Mucosa of gallbladder (tissue), 1 donor: ENCODE results near the gene ANKH. TPM values are rescaled to one million over a fixed set of nuclear protein-coding genes. Genes with fewer than 3 reads are reported as not detected.
"Not testable (repeated sequence)": the region's sequence is repeated elsewhere in the genome, so short reads cannot be mapped to it uniquely, and the experiment has no call there.

Experiments used
- DNase-seq: peaks from one replicate; pipeline ENCODE4 v3.0.0-alpha.2; 2020; ENCODE audit warnings: low spot score
- total RNA-seq: library from RNA; stranded (reverse); gene quantifications from one replicate; pipeline ENCODE4 v1.2.1, GENCODE V29; 2021
- donor health status: DM: no; HTN: no; CAD: no.

Gene ANKH
- total RNA-seq, 1 donor from 2014 or later, result 73.7 TPM

GRCh38 chr5:14884062-14884612, 12.6 kb upstream of the ANKH start:
- DNase-seq, result no peak

DNA sequence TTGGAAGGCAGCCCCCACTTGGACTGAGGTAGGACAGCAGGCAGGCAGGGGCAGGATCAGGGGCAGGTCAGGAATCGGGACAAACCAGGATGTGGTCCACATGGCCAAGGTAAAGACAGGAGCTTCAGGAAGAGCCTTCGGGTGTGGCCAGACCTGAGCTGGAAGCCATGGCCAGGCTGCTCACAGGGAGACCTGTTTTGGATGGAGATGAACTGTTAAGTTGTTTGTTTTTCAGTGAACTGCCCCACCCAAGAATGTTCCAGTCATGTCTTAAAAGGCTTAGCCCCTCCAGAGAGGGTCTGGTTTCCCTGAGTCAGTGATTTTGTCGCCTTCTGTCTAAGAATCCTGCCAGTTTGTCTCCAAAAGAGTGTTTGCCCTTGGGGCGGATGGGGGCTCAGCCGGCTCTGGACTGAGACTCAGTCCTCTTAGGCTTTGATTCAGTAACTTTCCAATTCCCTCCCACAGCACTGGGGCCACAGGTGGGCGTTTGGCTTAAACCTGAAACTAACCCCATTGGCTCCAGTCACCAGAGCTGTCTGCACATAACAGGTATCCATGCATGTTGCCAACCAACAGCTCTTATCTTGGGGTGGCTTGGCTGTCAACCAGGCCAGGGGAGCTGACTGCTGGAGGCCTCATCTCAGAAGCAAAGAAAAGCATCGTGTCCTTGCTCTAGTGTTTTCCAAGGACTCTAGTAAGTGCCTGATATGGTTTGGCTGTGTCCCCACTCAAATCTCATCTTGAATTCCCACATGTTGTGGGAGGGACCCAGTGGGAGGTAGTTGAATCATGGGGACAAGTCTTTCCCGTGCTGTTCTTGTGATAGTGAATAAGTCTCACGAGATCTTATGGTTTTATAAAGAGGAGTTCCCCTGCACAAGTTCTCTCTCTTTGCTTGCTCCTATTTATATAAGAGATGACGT, 11.3 kb upstream of the ANKH start:
- DNase-seq, result no peak

- no peak for DNase-seq
Observed at GRCh38 chr5:14881826-14882225, 10.2 kb upstream of the ANKH start.

GRCh38 chr5:14880688-14881087, 9.1 kb upstream of the ANKH start:
- no peak for DNase-seq

DNA sequence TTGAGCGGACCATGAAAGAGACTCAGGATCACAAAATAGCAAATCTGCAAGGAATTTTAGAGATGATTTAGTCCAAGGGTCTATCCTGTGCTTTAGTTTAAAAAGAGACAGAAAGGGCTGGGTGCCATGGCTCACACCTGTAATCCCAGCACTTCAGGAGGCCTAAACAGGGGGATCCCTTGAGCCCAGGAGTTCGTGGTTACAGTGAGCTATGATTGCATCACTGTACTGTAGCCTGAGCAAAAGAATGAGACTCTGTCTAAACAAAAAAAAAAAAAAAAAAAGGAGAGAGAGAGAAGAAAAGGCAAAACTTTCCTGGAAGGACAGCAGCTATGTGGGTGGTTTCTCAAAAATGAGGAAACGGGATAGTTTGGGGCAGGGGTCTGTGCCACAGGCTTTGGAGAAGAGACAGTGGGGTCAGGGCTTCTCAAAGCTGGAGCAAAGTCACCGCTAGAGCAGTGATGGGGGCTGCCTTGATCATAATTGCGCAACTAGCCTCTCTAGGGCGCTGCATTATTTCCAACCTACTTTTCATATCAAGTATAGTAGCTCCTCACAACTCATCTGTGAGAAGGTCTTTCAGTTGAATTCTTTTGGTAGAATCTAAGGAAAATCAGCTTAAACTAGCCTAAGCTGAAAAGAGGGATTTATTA, 8.5 kb upstream of the ANKH start:
- DNase-seq, result no peak

DNA sequence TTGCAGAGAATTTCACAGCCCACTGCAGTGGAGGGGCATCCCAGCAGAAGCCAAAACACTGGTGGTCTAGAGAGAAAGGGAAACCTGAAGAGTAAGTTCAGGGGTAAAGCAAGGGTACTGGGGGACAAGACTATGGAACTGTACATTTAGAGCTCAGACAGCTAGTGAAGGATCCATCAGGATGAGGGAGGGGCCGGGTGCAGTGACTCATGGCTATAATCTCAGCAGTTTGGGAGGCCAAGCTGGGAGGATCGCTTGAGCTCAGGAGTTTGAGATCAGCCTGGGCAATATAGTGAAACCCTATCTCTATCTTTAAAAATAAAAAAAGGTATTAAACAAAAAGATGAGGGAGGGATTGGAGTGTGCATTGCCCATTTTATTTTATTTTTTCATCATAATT, 7.8 kb upstream of the ANKH start:
- DNase-seq, result no peak

- not testable (repeated sequence) for DNase-seq
Observed at GRCh38 chr5:14878192-14878591, 6.6 kb upstream of the ANKH start.

- DNase-seq, result no peak
Observed at GRCh38 chr5:14876095-14876494, 4.5 kb upstream of the ANKH start.

DNA sequence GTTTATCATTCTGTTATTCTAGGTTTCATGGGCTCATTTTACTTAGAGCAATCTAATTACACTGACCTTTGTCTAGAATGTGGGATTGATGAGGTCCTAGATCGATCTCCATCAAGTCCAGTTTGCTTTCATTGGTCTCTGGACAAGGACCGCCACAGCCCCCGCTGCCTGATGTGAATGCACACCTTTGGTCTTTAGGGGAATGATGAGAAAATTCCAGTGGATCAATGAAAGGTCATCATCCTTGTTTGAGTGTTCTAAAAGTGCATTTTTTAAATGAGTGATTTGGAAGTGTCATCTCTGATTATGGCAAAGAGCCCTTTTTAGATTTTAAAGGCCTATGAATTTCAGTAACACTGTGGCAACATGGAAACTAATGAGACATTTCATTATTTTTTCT, 2.2 kb upstream of the ANKH start:
- no peak for DNase-seq

DNA sequence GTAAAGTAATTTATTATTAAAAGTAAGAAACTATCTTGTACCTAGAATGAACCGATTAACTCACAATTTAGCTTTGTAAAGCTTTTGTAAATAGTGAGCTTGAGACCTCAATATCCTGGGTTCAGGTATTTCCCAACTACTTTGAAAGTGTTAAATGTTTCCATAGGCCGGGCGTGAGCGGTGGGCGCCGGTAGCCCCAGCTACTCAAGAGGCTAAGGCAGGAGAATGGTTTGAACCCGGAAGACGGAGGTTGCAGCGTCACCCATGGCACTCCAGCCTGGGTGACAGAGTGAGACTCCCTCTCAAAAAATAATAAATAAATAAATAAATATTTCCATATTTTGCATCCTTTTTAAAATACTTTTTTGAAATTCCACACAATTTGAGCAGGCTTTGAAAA, 1.5 kb upstream of the ANKH start:
- DNase-seq, result no peak

GRCh38 chr5:14872070-14872989, 752 bp upstream of the ANKH start:
- peak; percentile 42 for DNase-seq

- no peak for DNase-seq
Observed at GRCh38 chr5:14870337-14871213, 1.0 kb downstream of the ANKH start.

DNA sequence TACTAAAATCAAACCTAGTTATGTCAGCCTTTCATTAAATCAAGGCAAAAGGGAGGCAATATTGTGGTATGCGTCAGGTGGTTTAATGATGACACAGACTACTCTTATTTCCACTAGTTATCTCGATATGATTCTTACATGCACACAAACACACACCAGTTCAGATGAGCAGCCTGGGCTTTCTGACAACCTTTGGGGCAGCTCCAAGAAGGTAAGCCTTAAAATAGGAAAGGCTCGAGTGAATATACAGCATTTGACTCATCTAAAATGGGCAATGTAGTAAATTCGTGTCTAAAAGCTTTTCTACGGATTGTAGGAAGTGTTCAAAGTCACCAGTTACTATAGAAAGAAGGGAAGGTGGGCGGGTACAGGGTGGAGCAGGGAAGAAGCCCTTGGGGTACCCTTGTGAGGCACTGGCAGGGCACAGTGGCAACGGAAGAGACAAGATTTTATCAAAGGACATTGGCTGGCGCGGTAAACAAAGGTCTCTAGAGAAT, 1.9 kb downstream of the ANKH start:
- DNase-seq, result no peak

GRCh38 chr5:14869233-14869632, 2.3 kb downstream of the ANKH start:
- no peak for DNase-seq

- DNase-seq, result no peak
Observed at GRCh38 chr5:14868771-14869170, 2.8 kb downstream of the ANKH start.

- no peak for DNase-seq
Observed at GRCh38 chr5:14864181-14864812, 7.3 kb downstream of the ANKH start.

DNA sequence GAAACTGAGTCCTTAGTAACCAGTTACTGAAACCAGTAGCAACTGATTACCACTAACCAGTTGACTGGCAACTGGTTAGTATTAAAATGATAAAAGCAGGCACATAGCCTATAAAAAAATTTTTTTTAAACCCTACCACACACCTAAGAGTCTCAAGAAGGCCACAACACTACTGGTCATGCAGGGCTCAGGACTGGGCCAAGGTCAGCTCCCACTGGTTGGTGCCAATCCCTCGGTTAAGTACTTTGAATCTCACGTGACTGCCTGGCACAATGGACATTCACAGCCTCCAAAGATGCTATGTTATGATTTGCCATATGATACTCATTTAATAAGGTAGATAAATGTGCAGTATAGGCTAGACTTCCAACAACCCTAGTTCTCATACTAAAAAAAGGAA, 8.5 kb downstream of the ANKH start:
- DNase-seq, result no peak

GRCh38 chr5:14861123-14861765, 10.3 kb downstream of the ANKH start:
- DNase-seq, result no peak

- no peak for DNase-seq
Observed at GRCh38 chr5:14859980-14860379, 11.6 kb downstream of the ANKH start.

DNA sequence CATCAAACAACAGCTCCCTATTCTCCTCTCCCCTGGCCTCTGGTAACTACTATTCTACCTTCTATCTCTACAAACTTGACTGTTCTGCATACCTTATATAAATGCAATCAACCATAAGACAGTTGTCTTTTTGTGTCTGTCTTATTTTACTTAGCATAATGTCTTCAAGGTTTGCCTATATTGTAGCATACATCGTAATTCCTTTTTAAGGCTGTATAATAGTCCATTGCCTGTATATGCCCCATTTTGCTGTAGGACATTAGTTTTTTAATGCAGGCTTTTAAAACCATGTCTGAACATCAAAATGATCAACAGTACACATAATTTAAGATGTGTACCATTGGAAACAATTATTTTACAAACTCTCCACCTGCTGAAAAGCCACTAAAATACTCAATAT, 12.4 kb downstream of the ANKH start:
- no peak for DNase-seq
